Prostate gland (tissue), 2 donors: ENCODE measurements around the gene GGPS1.

ENCODE experiments used
- POLR2A ChIP-seq: fragments of 450-650 bp; IDR thresholded peaks from one replicate; pipeline ENCODE4 v1.6.1; 2016; ENCODE audit warnings: antibody characterized with exemption, mild to moderate bottlenecking
- POLR2AphosphoS5 ChIP-seq: sonication (generic); formaldehyde crosslinking; IDR thresholded peaks from one replicate; pipeline ENCODE4 v1.6.1; 2017; ENCODE audit warnings: antibody characterized with exemption
- TF ChIP-seq, protein P1 (sequence below), 4 experiments: fragments of 200-600 bp in 2 of 4; fragments of 450-650 bp in 2 of 4; sonication (generic) in 2 of 4; IDR thresholded peaks; 1 replicate in 3 of 4; 2 replicates in 1 of 4; pipeline ENCODE4 v1.5.1; 2016 to 2019; ENCODE audit warnings: antibody characterized with exemption in 4 of 4, mild to moderate bottlenecking in 2 of 4, moderate library complexity in 2 of 4

- TF ChIP-seq POLR2A (no peak), POLR2AphosphoS5 (no peak)
- TF ChIP-seq, protein P1, sequence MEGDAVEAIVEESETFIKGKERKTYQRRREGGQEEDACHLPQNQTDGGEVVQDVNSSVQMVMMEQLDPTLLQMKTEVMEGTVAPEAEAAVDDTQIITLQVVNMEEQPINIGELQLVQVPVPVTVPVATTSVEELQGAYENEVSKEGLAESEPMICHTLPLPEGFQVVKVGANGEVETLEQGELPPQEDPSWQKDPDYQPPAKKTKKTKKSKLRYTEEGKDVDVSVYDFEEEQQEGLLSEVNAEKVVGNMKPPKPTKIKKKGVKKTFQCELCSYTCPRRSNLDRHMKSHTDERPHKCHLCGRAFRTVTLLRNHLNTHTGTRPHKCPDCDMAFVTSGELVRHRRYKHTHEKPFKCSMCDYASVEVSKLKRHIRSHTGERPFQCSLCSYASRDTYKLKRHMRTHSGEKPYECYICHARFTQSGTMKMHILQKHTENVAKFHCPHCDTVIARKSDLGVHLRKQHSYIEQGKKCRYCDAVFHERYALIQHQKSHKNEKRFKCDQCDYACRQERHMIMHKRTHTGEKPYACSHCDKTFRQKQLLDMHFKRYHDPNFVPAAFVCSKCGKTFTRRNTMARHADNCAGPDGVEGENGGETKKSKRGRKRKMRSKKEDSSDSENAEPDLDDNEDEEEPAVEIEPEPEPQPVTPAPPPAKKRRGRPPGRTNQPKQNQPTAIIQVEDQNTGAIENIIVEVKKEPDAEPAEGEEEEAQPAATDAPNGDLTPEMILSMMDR (IDR thresholded peaks at IDR 0.05), result no peak
These were observed 13.2 kb upstream of the GGPS1 start for GRCh38 chr1:235315173-235315572.
